ENCODE data around the gene FH.

The FH gene

DNA sequence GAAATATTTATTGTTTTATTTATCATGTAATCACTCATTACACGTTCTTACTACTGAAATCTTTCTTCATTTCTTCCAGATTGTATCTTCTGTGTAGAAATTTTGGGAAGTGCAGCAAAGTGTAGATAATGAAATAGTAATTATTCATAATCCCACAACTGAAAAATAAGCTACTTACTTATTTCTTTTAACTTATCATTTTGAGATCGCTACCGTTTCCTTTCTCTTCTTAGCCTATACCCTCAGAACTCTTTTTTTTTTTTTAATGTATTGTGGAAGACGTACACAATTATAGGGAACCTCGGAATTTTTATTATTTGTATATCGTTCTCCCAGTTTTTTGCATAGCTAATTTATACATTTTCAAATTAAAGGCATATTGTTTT is 518 bp upstream of the FH start:
- DNase-seq: no peak

DNA sequence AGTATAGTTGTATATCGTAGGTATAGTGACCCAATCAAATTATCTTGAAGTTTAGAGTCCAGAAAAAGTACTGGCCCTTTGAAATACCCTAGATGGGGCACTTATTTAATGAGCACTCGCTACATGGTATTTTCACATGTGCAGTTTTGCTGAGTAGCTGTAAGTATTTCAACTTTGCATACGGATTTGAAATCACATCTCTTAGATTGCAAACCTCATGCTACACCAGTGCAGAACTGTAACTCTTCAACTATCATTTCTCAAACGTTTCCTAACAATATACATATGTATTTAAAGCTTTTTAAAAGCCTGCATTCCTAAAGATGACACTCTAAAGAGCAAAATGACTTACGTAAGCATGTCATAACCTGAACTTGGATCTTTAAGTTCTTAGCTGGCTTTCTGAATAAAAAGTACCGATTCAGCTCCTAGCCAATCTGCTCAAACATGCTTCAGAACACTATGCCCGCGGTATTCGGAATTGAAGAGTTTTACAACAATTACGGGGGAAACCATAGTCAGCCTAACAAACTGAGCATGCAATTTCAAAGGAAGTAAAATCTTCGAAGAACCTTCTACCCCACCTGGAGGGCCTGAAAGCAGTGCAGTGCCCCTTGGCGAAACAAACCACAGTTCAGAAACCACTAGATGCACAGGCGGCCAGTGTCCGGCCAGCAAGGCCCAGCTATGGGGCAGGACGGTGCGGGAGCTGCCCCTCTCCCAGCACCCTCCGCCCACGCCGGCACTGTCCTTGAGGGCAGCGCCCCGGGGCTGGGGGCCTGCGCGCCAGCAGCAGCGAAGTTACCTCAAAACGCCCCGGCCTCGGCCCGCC is 863 bp downstream of the FH start:
- peak; percentile 28 for DNase-seq

DNA sequence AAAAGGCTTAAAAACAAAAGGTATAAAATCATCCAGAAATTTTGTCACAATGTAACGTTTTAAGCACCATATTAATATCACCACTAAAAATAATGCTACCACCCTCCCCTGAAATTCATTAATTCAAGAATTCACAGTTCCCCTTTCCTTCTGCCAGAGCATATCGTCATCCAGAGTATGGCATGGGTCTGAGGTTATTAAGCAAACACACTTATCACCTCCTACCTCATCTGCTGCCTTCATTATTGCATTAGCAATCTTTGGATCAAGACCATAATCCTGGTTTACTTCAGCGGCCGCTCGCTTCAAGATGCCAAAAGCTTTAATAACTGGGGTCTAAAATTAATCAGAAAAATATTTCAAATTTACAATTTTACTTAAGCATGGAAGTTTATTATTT is 6.2 kb downstream of the FH start:
- no peak for DNase-seq

DNA sequence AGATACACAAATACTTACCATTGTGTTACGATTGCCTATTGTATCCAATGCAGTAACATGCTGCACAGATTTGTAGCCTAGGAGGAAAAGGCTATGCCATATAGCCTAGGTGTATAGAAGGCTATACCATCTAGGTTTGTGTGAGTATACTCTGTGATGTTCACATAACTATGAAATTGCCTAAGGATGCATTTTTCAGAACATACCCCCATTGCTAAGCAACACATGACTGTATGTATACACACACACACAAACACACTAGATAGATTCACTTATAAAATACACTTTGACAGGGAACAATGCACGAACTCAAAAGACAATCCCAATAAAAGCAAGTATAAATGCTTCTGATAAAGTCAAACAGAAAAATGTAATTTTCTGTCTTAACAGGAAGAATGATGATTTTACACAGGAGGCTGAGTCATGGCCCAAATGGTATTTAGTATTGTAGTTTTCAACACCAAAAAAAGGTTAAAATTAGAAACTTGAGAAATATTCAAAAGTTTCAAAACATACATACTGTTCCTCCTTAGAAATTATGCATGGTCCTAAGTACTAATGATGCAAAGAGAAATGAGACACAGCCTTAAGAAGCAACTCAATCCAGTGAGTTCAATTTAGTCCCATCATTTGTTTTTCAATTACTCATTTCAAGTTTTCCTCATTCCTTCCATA is 12.2 kb downstream of the FH start:
- no peak for DNase-seq

DNA sequence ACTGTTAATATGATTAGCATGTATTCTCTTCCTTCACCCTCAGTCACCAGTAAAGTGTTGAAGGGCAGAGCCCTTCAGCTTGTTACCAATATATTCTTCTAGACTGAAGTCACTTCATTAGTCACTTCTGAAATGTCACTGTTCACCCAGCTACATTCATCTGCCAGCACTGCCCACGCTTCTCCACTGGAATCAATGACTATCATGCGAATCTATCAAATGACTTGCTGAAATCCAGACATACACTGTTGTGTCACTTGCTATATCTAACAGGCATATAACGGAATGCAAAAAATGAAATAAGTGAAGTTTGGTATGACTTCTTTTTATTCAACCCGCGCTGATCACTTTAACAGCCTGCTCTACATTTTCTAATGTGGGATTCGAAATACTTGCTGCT is 16.1 kb downstream of the FH start:
- no peak for DNase-seq

GRCh38 chr1:241499910-241500309 is 19.6 kb downstream of the FH start:
- no peak for DNase-seq

DNA sequence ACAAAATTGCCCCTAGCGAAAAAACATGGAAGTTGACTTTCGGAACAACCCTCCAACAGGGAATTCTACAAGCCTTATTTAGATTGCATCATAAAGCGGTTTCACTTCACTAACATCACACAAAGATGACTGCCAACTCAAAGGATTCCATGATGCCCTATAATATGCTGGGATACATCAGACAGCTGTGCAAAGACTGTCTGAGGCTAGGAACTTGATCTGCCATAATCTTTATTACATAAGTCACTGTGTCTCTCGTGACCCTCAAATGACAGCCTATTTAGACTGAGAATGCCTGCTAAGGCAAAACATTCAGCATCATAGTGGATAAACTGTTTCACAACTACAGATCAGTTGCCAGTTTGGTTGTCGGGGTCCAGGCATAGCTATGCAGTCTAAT is 23.8 kb downstream of the FH start:
- no peak for DNase-seq

GRCh38 chr1:241488739-241489138 is 30.8 kb downstream of the FH start:
- no peak for DNase-seq

GRCh38 chr1:241485554-241485992 is 34.0 kb downstream of the FH start:
- DNase-seq: no peak

DNA sequence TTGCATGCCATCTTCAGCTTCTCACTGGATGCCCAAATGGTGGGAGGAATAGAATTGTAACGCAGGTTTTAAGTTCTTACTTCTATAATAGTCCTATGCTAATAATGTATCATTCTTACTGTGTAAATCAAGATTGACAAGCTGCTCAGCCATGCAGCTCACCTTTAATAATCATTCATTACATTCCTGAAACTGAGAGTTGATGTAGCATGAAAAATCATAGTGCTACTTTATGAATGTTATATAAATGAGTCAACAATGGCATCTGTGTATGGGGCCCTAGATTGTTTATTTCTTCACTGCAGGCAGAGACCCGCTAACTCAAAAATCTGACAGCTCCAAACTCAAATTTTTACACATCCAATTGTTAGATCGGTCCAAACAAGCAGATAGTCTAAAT is 34.4 kb downstream of the FH start:
- no peak for DNase-seq

GRCh38 chr1:241482761-241483250 is 36.7 kb downstream of the FH start:
- DNase-seq: no peak

- no peak for DNase-seq
Observed at GRCh38 chr1:241479294-241479693, 40.3 kb downstream of the FH start.

DNA sequence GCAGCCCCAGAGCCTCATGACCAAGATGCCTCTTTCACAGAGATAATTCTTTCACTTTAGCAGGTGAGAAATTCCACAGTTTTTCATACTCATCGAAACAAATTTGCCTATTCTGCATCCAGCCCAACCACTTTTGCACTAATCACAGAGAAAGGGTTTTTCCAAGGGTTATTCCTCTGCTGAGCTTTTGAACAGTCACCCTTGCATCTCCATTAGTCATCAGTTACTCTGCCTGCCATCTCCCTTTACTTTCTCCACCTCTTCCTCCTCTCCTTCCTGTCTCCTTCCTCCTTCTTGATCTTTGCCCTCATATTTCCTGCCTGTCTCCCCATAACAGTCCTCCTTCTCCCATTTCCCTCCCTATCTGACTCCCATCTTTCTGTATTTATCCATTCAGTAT is 43.9 kb downstream of the FH start:
- no peak for DNase-seq

DNA sequence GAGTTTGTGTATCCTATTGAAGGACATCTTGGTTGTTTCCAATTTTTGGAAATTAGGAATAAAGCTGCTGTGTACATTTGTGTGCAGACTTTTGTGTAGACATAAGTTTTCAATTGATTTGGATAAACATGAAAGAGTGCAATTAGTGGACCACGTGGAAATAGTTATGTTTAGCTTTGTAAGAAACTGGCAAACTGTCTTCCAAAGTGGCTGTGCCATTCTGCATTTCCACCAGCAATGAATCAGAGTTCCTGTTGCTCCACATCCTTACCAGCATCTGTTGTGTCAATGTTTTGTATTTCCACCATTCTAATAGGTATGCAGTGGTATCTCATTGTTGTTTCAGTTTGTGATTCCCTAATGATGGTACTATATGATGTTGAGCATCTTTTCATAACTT is 46.5 kb downstream of the FH start:
- DNase-seq: no peak

DNA sequence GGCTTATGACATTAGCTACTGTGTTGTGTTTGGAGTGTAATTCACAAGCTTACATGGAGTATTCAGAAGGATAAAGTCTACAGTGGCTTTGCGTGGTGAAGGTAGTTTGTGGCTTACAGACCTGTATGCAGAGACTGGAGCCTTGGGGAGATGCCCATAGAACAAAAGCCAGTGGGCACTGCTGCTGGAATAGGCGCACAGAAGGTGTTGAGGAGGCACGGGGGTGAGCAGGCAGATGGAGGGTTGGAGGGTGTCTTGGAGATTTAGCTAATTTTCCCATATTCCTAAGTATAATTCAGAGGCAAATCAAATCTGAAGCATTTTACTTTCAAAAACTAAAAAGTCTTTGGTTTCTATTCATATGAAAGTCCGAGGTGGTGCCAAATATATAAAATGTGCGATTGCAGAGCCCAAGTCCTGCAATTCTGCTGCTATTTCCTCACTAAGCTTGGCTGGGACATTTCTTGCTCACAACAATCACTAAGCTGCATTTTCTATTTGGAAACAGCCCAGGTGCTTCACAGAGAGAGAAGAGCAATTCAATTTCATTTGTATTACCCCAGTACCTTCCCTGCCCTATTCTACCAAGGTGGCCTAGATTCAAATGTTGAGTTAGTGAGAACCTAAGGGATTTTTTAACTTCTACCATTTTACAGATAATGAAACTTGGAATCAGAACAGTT is 48.5 kb downstream of the FH start:
- no peak for DNase-seq

DNA sequence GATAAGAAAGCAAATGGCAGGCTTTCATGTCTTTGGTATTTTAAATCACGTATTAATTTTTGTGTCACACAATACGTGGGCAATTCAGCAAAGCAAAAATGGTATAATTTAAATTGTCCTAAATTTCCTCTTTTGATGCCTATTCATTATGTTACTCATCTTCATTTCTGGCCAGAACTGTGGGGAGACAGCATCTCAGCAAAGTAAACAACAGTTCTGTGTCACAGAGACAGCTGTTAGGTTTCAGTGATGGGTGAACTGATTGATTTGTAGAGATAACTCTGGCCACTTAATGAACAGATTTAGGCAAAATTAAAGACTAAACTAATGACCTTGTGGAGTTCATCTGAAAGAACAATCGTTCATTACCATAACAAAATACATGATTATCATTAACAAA is 49.2 kb downstream of the FH start:
- DNase-seq: no peak

GRCh38 chr1:241465673-241466072 is 53.9 kb downstream of the FH start:
- DNase-seq: no peak

DNA sequence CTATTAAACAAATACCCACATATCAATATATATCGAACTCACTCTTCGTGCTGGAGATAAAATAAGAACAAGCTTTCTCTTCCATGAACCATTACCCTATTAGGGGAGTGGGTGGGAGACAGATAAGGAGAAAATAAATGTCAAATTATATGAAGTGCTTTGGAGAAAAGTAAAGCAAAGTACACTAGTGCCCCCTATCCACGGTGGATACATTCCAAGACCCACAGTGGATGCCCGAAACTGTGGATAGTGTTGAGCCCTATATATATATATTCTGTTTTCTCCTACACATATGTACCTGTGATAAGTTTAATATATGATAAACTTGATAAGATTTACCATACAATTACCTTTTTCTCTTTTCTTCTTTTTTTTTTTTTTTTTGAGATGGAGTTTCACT is 54.6 kb downstream of the FH start:
- DNase-seq: no peak

- DNase-seq: no peak
Observed at GRCh38 chr1:241462391-241462790, 57.2 kb downstream of the FH start.

- DNase-seq: no peak
Observed at GRCh38 chr1:241460098-241460873, 59.3 kb downstream of the FH start.

GRCh38 chr1:241459186-241459802 is 60.3 kb downstream of the FH start:
- DNase-seq: no peak

DNA sequence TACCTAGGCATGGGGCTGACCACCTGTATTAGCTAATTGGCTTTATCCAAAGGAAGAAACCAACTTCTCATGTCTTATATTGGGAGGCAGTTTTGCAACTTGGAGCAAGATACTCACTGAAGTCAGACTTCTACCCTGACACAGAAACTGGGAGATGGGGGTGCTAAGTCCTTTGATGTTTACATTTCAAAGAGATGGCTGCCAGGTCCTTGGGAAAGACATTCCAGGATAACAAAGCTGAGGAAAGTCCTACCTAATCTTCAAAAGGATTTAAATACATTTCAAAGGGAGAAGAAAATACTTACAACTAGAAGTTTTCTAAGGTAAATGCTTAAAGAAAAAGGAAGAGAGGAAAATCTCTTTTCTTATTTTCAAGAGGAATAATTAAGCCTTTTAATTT is 62.1 kb downstream of the FH start:
- DNase-seq: no peak

GRCh38 chr1:241456743-241457142 is 62.8 kb downstream of the FH start:
- no peak for DNase-seq

Measured in stimulated activated CD4-positive, alpha-beta T cell treated with anti-CD3 and anti-CD28 coated beads, Interleukin-12 subunit alpha, Interleukin-12 subunit beta, amount 100 ng/mL, for 4 hours (primary cell).